ENCODE results near the gene PALLD.

DNA sequence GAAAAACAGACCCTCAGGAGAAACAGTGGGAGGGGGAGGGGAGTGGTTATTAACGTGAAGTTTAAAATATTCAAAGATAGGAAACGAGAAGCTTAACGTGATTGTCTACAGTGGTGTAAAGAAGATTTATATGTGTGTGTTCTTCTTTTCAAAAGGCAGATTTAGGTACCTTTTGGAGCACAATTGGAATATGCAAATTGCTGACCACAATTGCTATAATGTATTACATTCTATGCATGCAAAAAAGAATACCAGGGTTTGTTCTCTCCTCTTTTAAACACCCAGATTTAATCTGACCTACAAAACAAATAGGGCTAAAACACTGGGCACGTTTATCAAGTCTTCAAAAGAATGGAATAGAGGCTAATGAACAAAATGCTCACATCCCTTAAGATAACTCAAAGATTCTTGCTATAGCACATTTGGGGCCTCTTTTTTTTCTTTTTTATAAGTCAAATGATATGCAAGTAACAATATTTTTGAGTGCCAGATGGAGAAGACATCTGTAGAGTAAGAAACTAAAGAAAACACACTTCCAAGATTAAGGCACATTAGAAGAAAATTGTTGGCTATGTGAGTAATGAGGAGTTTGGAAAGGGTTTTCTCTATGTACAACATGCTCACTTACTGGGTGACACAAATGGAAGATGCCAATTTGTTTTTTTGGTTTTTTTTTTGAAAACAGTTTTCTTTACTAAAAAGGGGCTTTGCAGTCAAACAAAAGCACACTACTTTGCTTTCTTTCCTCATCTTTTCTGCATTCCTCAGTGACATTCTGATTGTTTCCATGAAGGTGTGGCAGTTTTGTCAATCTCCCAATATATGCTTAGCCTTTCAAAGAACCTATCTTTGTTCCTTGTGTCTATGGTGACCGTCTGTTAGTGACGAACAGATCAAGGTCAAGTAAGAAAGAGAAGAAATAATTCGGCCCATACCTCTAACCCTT lies 240.3 kb downstream of the PALLD start:
- TF ChIP-seq EZH2 (IDR thresholded peaks at IDR 0.05; ENCODE audit: insufficient read depth, poor library complexity, severe bottlenecking) = no peak
- TF ChIP-seq EZH2phosphoT487 (IDR thresholded peaks at IDR 0.05; ENCODE audit: insufficient read depth, low read depth) = no peak

Data from GM23248 (cell line).